HG03060 (cell line): Measurements from ENCODE around the gene LIMS2.

Experiments used
- ATAC-seq: cut with Tn5 transposase; IDR thresholded peaks from one replicate; pipeline ENCODE4 v1.9.1; 2021; ENCODE audit warnings: low read depth, moderate number of reproducible peaks; ENCODE audit not compliant: unreplicated experiment

The LIMS2 gene, protein sequence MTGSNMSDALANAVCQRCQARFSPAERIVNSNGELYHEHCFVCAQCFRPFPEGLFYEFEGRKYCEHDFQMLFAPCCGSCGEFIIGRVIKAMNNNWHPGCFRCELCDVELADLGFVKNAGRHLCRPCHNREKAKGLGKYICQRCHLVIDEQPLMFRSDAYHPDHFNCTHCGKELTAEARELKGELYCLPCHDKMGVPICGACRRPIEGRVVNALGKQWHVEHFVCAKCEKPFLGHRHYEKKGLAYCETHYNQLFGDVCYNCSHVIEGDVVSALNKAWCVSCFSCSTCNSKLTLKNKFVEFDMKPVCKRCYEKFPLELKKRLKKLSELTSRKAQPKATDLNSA

DNA sequence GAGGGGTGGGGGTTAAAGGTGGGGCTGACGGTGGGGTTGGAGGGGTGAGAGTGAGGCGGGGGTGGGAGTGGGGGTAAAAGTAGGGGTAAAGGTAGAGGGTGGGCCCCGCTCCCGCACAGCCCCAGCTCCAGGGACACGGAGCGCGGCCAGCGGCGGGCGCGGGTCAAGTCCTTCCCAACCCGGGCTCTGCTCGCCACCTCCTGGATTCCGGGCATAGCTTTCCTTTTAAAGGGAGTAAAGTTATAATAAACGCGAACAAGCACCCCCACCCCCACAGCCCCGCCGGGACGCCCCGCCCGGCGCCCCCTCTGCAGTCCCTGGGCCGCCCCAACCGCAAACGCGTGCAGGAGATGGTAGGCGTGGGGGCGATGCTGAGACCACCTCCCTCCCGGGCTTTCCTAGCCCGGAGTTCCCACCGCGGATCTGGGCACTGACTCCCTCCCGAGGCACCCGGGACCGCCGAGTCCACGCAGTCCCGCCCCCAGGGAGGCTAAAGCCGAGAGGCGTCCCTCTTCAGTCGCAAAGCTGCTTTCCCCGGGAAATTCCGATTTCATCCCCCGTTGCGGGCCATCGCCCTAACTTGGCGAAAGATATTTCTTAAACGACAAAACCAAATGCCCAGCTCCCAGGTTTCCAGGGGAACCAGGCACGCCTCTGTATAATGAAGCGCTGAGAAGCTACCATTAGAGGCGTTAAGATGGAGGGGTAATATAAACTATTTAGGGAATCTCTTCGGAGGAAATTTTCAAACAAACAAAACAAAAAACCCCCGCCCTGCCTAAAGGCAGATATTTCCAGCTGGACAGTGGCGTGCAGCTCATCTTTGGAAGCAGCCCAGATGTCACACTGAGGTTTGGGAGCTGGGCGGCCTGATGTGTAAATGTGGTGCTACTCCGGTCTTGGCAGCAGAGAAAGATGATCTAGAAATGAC lies at the start of gene LIMS2:
Gene LIMS2 (minus strand): TSS at position 200 of the 931 bp plus-strand sequence. CDS start 506 bp downstream, outside the sequence.
- ATAC-seq: no peak

DNA sequence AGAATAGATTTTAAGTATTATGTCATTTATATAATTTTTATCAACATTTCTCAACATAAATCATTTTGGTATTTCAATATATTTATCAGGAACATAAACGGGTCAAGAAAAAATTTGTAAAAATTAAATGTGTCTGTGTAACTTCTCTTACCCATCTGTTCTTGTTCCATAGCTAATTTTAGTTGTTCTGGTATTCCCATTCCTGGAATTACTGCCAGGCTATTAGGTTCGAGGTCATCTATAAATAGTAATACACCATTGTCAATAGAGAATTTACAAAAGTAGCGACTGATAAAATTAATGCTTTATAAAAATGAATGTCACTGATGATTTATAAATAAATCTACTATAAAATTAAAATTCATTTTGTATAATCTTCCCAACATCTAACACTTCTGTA lies 47.5 kb upstream of the LIMS2 start:
- no peak for ATAC-seq

DNA sequence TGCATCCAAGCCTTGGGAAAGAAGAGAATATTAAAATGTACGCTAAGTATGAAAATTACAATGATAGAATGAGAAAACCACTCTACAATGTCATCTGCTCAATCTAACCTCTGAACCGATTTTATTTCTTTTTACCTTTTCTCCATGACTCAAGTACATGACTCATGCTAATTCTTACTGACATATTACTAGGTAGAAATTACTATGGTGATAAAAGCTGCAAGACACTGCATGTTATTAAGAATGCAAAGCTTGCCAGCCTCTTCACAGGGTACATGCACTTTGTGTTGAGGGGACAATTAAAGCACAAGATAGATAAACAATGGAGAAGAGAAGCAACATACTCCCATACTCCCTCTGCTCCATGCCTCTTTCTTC lies 46.6 kb upstream of the LIMS2 start:
- ATAC-seq: no peak

DNA sequence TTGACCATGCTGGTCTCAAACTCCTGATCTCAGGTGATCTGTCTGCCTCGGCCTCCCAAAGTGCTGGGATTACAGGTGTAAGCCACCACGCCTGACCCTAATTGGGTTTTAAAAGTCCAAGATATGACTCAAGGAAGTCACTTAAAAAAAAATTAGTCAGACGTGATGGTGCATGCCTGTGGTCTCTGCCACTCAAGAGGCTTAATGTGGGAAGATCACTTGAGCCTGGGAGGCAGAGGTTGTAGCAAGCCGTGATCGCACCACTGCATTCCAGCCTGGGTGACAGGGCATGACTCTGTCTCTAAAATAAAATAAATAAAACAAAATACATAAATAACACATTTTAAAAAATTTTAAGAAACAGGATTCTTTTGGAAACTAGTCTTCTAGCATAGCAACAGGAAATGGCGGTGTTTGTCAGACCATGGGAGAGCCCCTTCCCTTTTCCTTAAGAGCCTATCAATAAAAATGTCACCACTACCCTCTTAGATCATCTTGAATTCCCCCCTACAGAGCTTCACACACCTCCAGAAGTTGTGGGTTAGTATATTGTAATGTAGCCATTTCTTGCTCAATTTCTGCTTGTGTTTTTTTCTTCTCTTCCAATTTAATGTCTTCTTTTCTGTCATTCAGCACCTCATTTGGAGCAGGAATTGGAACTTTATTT lies 46.1 kb upstream of the LIMS2 start:
- ATAC-seq: no peak

DNA sequence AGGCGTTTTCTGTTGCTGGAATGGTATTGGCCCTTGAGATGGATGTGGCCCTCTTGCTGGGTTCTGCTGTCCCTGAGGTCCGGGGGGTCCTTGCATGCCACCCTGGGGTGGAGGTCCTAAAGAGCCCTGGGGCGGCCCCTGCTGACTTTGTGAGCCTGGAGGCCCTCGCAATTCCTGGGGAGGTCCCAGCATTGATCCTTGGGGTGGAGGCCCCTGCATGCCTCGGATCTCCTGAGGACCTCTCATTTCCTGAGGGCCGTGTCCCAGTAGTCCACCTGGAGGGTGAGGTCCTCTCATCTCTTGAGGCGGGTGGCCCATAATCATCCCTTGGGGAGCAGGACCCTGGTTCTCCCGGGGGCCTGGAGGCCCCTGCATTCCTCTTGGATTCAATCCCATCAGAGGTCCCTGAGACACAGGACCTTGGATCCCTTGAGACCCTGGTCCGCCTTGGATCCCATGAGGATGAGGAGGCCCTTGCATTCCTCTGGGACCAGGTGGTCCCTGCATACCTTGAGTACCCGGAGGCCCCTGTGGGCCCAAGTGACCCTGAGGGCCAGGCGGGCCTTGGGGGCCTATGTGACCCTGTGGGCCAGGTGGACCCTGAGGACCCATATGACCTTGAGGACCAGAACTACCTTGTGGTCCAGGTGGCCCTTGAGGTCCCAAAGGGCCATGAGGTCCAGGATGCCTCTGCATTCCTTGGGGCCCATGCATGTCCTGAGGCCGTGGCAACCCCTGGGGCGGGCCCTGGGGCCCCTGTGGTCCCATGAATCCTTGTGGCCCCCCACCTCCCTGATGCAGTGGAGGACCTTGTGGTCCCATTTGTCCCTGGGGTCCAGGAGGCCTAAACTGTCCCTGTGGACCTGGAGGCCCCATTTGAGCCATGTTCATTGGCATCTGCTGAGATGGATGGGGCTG lies 44.2 kb upstream of the LIMS2 start:
- ATAC-seq: no peak

DNA sequence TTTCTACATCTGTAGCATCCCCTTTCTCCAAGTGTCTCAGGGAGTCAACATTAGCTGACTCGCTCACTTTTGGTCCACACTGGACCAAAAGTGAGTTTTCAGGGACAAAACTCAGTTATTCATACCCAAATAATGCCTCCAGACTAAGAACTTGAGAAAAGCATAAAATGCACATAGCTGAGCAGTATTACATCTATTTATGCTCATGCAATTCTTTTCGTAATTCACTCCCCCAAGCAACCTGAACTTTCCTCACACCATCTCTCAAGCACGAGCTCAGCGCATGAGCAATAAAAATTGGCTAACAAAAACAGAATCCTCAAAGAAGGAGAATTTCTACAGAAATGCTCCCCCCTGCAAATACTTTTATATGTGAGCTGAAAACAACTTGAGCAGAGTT lies 42.9 kb upstream of the LIMS2 start:
- no peak for ATAC-seq

DNA sequence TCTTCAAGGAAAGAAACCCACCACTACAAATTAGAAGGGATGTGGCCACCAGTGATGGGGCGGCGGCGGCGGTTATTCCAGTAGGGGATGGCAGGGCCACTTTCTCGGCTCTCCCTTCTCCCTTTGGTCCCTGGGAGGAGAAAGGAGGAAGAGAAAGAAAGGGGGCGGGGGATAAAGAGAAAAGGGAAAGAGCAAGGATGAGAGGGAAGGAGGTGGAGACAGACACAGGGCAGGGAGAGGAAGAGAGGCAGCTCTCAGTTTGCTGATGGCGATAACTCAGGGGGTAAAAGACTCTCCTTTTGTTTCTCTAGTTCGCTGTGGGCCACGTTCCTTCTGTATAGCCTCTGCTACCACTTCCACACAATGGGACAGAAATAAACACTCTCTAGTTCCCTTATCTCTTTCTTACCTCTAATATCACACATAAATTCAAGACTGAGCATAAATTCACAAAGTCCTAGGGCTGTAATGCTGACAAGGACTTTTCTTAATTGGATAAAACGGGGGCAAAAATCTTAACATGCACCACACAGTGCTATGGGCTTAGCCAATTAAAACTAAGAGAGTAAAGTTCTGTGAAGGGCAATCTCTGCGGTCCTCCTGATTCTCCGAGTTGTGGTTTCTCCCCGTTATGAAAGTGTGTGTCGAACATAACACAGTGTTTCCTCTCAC lies 40.6 kb upstream of the LIMS2 start:
- no peak for ATAC-seq

DNA sequence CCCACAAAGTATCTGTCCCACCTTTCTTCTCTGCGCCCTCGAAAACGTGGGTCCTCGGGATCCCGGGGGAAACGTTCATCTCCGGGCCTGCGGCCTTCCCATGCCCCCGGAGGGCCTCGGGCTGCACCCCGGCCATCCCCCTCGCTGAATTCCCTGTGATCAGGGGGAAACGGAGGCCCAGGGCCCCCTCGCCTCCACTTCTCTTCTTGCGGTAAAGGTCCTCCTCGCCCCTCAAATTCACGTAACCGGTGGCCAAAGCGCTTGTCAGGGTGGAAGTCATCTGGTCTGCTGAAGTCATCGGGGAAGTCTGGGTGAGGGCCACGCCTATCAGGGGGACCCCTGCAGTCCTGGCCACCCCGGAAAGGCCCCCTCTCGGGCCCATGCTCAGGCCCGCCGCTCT lies 38.2 kb upstream of the LIMS2 start:
- no peak for ATAC-seq

DNA sequence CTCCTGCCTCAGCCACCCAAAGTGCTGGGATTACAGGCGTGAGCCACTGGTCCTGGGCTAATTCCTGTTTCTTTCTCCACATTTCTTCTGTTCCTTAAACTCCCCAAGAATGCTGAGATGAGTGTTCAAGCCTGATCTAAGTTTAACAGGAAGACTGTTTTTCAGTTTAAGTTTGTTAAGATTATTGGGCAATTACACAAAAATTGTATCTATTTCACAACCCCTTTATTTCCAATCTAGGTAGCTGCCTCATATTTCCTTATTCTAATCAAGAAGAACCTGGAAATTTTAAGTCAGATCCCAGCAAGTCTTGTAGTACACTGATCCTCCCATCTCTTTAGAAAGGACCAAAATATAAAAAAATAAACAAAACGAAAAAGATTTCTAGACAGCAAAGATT lies 37.7 kb upstream of the LIMS2 start:
- ATAC-seq: no peak

DNA sequence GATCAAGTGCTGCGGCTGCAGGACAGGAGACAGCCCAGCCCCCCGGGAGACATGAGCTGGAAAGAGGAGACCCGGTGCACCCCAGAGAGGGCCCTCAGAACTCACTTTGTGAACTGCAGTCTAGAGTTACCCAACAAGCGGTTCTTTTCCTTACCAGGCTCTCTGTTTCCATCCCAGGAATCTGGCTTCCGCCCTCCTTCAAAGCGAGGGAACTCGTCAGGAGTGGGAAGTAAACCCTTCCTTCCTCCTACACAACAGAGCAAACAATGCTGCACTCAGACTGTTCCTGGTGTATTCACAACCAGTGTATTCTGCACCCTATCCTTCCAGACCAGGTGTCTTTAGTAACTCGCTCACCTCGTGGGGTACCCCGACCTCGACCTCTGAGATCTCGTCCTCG lies 34.0 kb upstream of the LIMS2 start:
- ATAC-seq: no peak

DNA sequence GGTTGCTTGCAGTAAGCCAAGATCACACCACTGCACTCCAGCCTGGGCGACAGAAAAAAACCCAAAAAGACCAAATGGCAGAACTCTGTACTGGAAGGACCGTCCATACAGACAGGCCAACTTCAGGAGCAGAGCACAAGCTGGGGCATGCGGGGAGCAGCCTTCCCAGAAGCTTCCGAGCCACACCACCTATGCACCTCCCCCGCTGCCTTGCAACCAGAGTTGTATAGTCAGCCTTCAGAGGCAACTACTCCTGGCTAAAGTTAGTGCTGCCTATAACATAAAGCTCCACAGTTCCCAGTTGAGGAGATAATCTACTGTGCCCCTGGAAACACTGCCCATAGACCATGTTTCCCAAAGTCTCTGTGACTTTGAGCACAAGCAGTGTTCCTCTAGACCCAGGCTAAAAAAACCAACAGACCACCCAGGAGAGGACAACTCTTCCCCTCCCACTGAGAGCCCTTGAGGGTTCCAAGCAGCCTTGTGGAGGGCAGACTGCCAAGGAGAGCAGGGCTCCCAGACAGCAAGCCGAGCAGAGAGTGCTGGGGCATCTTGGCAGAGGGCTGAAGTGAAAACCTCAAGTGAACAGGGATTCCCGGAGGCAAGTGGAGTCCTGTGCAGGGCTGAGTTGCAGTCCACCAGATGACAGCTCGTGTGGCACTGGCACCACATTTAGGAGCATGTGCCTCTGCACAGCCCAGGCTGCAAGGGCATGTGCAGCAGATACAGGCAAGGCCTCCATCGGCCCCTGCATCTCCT lies 32.7 kb upstream of the LIMS2 start:
- ATAC-seq: no peak

DNA sequence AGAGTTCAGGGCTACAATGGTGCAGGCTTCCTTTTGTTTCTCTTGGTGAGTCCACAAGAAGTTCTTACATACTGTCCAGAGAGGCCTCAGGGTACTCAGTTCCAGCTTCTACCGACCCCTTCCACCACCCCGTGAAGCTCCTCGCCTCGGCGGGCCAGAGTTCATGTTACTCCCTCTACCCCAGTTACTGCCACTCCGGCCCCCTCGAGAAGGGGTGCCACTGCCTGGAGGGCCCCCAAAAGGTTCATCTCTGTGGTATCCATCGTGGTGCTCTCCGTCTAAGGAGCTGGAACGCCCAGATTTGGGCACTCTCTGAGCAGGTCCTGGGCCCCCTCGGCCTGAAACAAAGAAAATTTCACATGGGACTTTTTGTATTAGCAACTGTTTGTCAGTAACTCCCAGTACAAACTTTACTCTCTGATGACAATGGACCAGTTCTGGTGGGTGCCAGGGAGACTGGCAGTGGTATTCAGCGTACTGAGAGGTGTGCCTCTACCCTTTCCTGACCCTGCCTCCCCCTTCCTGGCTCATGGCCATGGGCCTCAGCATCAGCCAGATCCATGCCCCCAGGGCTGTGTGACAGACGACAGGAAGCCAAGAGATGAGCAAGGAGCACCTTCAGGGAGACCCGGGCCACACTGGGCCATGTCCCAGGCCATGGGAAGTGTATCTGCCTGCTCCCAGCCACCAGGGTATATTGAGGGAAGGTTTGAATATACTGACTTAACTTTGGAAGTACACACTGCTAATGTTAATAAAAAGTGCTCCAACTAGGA lies 31.1 kb upstream of the LIMS2 start:
- ATAC-seq: no peak

DNA sequence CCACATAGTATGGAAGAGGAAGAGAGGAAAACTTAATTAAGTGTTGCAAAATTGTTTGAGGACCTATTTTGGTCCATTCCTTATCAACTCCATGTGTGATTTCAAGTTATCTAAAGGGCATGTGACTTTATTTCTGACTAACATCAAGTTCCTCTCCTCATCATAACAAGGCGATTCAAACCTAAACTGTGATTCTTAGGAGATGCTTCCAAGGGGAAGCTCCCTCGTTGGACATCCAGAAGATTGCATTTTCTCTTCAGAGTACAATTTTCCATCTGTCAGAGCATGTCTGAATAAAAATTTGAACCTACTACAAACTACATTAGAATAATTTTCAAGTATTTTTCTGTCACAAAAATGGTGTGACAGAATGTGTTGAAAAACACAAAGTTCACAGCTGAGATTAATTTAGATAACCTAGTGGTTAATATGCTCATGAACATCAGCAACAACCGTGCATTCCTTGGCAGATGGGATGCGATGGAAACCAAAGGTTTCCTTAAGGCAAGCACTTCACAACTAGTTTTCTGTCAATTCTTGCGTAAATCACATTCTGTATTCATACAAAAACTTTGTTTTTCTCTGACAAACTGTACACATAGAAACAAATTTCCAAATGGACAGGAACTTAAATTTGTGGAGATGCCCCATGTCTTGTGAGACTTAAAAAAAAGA lies 30.2 kb upstream of the LIMS2 start:
- no peak for ATAC-seq

DNA sequence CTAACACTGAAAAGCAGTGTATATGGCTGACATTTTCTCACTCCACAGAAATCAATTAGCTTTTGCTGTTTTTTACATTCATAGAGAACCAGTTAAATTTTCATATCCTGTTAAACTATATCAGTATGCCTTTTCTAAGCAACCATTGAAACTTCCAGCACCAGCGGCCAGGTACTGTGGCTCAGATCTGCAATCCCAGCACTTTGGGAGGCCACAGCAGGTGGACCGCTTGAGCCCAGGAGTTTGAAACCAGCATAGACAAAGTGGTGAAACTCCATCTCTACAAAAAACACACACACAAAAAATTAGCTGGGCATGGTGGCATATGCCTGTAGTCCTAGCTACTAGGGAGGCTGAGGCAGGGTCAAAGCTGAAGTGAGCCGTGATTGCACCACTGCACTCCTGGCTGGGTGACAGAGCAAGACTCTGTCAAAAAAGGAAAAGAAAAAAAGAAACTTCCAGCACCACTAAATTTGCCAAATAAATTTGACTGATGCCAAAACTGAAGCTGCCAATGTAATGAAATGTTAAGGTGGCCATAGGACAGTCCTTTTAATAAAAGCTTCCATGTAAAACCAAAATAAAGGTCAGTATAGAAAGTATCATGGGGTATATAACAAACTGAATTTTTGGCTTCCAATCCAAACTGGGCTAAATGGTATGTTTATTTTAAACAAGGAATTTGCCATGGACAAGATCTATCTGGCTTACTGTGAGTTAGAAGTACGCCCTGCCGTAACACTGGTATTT lies 29.5 kb upstream of the LIMS2 start:
- no peak for ATAC-seq

DNA sequence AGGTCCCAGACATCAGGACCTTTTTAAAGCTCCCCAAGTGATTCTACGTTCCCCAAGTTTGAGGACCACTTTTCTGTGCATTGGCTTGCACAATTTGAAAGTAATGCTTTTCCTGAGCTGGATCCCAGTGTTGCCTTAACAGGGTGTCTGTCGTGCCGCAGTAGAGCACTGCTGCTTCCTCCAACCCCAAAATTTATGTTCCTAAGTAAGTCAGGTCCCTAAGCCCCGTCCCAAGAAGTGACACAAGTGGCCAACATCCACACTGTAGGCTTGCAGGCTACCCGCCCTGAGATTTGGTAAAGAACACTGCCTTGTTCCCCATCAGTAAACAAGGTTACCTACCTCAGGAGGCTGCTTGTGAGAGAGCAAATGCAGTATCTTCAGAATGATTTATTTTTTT lies 28.0 kb upstream of the LIMS2 start:
- no peak for ATAC-seq

DNA sequence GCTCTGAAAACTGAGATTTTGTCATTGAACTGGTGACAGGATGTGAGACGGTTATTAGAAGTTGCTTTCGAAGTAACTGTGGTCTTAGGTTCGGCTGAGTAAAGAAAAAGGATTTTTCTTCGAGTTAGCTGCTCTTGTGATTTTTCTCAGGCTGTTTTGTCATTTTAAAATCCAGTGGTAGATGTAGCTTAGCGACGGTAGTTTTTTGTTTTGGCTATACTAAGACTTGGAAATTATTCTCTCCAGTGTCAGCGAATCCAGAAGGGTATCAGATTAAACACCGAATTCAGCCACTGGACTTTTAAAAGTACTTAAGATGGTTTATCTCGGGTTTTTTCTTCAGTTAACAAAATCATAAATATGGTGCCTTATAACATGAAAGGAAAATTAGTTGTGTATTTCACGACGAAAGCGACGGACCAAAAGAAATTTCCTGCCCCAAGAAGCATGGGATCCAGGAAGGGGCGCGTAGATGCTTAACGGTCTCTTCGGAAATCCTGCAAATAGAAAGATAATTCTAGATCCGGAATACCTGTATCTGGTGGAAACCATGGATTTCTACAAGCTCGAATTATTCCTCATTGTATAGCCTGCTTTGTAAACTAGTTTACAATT lies 27.2 kb upstream of the LIMS2 start:
- no peak for ATAC-seq
